GDM1 (cell line): ENCODE data around the gene STX10.
A peak's percentile ranks its signal among the peaks of the same experiment; 100 is the strongest.
"Not testable (repeated sequence)": the region's sequence is repeated elsewhere in the genome, so short reads cannot be mapped to it uniquely, and the experiment has no call there.

Experiments used
- DNase-seq: peaks from one replicate; lab custom pipeline; 2025; lab: John Stamatoyannopoulos, UW

The STX10 gene, protein sequence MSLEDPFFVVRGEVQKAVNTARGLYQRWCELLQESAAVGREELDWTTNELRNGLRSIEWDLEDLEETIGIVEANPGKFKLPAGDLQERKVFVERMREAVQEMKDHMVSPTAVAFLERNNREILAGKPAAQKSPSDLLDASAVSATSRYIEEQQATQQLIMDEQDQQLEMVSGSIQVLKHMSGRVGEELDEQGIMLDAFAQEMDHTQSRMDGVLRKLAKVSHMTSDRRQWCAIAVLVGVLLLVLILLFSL

DNA sequence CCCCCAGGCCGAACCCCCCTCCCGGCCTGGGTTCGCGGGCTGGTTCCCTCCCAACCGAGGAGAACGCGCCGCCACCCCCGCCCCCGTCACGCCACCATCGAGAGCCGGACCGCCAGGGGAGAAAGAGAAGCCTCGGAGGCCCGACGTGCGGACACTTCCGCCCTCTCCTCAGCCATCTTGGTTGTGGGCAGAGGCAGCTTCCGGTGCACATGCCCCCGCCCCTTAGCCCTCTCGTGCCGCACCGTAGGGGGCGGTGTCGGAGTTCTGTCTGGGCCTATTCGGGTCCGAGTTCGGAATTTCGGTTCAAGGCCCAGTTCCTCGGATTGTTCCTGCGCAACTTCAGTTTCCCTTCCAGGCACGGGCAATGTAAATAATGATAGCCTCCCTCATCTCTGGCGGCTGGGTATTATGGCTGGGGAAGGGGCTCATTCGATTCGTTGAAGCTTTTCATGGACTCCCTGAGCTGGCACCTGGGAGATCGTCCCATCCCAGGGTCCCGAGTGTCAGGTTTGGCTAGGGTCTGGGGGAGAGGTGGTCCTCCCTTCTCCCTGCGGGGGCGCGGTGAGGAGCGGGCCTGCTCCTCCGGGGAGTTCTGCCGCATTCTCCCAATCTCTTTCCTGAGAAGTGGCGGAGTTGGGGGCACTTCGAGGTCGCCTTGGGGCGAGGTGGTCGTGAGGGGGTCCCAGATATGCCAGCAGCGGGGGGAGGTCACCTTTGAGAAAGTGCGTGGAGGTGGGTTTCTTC lies at the start of gene STX10, which contains the start of gene IER2:
Gene STX10 (minus strand): TSS at position 189 of the 744 bp plus-strand sequence. CDS start 202 bp downstream, outside the sequence.
Gene IER2 (plus strand): TSS at position 225 of the 744 bp plus-strand sequence. CDS start 2,776 bp downstream, outside the sequence.
- peak; percentile 88 for DNase-seq

DNA sequence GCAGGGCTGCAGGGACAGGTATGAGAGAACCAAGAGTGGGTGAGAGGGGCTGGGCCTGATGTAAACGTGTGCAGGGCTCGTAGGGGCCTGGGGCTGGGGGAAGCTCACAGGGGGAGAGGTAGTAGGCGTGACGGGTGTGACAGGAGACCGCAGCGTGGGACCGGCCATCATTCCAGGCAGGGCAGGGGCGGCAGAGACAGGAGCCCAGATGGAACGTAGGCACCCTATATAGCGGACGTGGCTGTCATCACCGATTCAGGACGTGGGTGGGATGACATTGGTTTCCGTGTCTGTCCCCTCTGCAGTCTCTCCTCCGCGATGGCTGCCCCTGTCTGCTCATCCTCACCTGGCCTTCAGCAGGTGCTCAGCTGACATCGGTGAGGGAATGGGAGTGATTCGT lies 48.5 kb upstream of the STX10 start:
- no peak for DNase-seq

DNA sequence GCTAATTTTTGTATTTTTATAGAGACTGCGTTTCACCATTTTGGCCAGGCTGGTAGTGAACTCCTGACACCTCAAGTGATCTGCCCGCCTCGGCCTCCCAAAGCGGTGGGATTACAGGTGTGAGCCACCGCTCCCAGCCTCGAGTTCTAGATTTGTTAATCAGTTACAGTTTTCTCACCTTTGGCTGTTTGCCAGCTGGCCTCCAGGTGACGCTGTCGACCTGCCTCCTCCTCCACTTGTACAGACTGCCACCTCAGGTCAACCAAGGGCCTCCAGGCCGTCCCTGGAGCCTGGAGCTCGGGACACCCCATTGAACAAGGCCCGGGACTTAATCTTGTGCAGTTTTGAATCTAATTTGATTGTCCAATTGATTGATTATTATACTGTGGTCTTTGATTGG lies 45.5 kb upstream of the STX10 start:
- no peak for DNase-seq

DNA sequence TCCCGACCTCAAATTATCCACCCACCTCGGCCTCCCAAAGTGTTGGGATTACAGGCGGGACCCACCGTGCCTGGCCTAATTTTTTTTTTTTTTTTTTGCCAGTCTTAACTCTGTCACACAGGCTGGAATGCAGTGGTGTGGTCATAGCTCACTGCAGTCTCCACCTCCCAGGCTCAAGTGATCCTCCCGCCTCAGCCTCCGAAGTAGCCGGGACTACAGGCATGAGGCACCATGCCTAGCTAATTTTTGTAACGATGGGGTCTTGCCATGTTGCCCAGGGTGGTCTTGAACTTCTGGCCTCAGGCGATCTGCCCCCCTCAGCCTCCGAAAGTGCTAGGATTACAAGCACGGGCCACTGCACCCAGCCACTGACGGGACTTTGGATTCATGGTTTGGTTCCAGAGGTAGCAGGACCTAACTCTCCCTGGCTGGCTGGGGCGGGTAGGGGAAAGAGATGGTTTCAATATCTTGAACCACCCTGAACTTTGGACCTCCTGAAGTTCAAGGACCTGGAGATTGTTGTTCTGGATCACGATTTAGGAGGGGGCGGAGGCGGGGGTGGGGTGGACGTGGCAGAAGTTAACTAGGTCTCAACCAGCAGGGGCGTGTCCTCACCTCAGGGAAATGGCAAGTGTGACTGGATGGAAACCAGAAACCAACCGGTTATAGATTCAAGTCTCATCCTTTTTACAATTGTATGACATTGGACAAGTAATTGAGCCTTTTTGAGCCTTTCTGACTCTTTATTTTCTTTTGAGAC lies 40.8 kb upstream of the STX10 start:
- no peak for DNase-seq

DNA sequence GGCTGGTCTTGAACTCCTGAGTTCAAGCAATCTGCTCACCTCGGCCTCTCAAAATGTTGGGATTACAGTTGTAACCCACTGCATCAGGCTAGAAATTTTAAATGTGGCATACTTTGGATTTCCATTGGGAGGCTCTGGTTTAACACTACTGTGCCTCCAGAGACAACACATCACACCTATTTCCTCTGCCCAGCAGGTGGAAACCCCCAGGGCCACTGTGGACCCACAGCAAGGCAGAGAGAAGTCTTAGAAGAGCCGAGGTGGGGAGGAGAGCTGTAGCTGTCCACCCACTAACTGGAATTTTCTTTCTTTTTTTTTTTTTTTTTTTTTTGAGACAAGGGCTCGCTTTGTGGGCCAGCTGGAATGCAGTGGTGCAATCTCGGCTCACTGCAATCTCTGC lies 39.4 kb upstream of the STX10 start:
- no peak for DNase-seq

DNA sequence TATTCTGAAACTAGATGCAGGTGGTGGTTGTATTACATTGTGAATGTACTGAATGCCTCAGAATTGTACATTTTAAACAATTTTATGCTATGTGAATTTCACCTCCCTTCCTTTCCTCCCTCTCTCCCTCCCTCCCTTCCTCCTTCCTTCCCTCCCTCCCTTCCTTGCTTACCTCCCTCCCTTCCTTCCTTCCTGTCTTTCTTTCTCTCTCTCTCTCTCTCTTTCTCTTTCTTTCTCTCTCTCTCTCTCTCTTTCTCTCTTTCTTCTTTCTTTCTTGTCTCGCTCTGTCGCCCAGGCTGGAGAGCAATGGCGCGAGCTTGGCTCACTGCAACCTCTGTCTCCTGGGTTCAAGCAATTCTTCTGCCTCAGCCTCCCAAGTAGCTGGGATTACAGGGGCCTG lies 37.2 kb upstream of the STX10 start:
- no peak for DNase-seq

DNA sequence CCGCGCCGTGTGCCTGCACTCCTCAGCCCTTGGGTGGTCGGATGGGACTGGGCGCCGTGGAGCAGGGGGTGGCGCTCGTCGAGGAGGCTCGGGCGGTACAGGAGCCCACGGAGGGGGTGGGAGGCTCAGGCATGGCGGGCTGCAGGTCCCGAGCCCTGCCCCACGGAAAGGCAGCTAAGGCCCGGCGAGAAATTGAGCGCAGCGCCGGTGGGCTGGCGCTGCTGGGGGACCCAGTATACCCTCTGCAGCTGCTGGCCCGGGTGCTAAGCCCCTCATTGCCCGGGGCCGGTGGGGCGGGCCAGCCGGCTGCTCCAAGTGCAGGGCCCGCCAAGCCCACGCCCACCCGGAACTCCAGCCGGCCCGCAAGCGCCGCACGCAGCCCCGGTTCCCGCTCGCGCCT lies 36.5 kb upstream of the STX10 start:
- DNase-seq = not testable (repeated sequence)

DNA sequence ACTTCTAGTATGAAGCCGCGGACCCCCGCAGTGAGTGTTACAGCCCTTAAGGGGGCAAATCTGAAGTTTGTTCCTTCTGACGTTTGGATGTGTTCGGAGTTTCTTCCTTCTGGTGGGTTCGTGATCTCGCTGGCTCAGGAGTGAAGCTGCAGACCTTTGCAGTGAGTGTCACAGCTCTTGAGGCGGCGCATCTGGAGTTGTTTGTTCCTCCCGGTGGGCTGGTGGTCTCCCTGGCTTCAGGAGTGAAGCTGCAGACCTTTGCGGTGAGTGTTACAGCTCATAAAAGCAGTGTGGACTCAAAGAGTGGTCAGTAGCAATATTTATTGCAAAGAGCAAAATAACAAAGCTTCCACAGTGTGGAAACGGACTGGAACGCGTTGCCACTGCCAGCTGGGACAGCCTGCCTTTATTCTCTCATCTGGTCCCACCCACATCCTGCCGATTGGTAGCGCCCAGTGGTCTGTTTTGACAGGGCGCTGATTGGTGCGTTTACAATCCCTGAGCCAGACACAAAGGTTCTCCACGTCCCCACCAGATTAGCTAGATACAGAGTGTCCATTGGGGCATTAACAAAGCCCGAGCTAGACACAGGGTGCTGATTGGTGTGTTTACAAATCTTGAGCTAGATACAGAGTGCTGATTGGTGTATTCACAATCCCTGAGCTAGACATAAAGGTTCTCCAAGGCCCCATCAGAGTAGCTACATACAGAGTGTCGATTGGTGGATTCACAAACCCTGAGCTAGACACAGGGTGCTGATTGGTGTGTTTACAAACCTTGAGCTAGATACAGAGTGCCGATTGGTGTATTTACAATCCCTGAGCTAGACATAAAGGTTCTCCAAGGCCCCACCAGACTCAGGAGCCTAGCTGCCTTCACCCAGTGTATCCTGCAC lies 35.8 kb upstream of the STX10 start:
- not testable (repeated sequence) for DNase-seq

DNA sequence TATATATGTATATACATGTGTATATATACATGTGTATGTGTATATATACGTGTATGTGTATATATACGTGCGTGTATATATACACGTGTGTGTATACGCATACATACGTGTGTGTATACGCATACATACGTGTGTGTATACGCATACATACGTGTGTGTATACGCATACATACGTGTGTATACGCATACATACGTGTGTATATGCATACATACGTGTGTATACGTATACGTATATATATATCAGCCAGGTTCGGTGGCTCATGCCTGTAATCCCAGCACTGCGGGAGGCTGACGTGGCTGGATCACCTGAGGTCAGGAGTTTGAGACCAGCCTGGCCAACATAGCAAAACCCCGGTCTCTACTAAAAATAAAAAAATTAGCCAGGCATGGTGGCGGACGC lies 34.8 kb upstream of the STX10 start:
- not testable (repeated sequence) for DNase-seq

DNA sequence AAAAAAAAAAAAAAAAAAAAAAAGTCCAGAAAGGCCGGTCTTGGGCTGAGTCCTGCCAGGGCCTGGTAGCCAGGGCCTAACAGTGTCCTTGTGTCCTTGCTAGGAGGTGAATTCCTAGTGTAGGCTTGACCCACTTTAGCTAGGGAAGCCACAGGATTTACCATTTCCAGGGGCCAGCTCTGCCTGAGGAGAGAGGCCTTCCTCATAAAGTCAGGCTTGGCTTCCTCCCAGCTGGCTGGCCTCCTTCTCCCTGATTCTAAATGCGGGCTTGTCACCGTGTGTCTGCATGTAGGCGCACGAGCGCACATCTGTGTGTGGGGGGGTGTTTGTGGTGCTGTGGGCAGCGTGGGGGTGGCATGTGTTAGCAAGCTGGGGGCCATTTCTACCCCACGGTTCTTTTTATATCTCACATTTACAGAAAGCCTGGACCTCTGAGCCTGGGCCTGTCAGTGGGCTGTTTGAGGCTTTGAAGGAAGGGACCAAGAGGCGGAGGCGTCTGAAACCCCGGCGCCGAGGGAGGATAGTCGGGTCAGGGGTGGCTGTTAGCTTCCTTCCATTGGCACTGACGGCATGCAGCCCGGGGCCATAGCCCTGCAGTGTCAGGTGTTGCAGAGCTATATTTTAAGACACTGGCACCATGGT lies 31.7 kb upstream of the STX10 start:
- peak; percentile 83 for DNase-seq

DNA sequence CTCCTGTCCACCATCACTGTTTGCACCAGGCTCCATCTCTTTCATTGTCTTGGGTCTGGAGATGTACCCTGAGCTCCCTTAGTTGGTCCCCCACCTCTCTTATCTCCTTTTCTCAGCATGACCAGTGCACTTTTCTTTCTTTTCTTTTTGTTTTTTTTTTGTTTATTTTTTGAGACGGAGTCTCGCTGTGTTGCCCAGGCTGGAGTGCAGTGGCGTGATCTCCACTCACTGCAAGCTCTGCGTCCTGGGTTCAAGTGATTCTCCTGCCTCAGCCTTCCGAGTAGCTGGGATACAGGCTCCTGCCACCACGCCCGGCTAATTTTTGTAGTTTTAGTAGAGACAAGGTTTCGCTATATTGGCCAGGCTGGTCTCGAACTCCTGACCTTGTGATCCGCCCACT lies 28.1 kb upstream of the STX10 start:
- DNase-seq = not testable (repeated sequence)

DNA sequence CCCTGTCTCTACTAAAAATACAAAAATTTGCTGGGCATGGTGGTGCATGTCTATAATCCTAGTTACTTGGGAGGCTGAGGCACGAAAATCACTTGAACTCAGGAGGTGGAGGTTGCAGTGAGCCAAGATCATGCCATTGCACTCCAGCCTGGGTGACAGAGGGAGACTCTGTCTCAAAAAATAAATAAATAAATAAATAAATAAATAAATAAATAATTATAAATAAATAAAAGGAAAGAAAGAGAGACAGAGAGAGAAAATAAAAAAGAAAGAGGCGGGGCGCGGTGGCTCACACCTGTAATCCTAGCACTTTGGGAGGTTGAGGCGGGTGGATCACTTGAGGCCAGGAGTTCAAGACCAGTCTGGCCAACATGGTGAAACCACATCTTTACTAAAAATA lies 27.4 kb upstream of the STX10 start:
- DNase-seq = not testable (repeated sequence)

DNA sequence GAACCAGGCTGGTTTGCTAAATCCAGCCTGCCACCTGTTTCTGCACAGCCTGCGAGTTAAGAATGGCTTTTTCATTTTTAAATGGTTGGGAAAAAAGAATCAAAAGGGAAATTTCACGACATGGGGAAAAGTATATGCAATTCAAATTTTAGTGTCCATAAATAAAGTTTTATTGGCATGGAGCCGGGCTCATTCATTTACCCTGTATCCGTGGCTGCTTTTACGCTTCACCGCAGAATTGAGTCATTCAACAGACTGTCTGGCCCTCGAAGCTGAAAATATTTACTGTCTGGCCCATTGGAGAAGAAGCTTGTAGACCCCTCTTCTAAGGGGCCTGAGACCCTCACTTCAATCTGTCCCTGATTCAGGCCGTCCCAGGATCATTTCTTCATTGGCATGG lies 26.2 kb upstream of the STX10 start:
- no peak for DNase-seq

DNA sequence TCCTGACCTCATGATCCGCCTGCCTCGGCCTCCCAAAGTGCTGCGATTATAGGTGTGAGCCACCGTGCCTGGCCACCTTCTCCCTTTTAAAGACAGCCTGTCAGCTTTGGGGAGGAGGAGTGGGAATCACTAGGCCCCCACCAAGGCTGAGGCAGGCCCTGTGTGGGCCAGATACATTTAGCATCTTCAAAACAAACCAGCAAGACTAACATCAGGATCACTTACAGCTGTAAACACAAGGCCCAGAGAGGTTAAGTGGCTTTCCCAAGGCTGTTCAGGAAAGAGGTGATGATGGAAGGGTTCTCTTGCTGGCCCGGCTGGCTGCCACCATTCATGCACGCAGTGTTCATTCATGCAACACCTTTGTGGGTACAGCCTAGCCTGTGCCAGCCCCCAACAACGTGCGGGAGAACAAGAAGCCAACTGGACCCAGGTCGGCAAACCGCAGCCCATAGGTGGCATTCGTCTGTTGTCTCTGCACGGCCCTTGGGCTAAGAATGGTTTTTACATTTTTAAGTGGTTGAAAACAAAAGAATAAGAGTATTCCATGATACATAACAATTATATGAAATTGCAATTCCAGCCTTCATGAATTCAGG lies 23.1 kb upstream of the STX10 start:
- no peak for DNase-seq

DNA sequence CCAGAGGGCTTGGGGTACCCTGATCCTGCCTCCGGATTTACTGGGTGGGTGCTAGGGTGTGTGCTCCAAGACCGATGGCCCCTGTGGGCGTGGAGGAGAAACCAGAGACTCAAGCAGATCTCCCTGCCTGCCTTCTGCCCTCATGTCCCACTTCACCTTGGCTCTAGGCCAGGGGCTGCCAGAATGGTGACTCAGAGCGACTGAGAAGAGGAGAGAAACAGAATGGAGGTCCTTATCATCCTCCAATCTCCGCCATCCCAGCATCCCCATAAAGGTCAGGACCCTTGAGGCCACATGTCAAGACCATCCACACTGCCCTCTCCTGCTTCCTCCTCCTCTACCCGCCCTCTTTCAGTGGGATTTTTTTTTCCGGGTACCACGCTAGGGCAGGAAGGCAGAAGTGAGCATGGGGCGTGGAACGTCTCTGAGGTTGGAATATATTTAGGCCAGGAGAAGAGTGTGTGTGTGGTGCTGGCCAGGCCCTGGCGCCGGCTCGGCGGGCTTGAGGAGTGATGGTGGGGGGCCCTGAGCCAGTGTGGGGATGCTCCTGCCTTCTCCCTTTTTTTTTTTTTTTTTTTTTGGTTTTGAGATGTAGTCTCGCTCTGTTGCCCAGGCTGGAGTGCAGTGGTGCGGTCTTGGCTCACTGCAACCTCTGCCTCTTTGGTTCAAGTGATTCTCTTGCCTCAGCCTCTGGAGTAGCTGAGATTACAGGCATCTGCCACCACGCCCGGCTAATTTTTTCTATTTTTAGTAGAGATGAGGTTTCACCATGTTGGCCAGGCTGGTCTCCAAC lies 22.4 kb upstream of the STX10 start:
- DNase-seq = peak; percentile 54

DNA sequence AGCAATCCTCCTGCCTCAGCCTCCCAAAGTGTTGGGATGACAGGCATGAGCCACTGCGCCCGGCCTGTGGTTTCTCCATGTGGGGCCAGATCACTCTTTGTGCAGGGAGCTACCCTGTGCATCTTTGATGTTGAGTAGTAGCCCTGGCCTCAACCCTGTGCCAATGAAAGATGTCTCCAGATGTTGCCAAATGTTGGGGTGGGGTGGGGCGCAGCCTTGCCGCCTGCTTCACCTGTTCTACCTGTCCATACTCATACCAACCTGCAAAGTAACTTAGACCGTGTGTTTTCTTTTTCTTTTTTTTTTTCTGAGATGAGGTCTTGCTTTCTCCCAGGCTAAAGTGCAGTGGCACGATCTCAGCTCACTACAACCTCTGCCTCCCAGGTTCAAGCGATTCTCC lies 21.0 kb upstream of the STX10 start:
- no peak for DNase-seq

DNA sequence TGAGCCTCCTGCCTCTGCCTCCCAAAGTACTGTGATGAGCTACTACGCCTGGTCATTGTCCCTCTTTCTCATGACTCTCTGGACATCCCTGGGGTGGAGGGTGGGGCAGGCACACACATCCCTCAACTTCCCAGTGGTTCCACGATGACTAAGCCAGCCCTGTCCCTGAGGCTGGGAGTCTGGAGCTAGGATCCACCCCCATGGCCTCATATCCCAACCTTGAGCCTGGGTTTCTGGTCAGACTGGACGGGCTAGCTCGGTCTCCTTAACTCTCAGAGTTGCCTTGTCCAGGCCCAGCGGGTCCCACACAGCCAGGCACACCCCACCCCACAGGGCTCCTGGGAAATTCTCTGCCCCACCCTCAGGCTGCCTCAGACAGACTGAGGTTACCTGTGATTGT lies 19.6 kb upstream of the STX10 start:
- DNase-seq = no peak

DNA sequence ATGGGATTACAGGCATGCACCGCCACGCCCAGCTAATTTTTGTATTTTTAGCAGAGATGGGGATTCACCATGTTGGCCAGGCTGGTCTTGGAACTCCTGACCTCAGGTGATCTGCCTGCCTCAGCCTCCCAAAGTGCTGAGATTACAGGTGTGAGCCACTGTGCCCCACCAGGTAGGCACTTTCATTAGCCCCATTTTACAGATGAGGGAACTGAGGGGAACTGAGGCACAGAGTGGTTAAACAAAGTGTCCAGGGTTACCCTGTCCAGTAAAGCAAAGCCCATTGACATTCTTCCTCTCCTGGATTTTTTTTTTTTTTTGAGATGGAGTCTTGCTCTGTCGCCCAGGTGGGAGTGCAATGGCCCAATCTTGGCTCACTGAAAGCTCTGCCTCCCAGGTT lies 16.0 kb upstream of the STX10 start:
- not testable (repeated sequence) for DNase-seq

DNA sequence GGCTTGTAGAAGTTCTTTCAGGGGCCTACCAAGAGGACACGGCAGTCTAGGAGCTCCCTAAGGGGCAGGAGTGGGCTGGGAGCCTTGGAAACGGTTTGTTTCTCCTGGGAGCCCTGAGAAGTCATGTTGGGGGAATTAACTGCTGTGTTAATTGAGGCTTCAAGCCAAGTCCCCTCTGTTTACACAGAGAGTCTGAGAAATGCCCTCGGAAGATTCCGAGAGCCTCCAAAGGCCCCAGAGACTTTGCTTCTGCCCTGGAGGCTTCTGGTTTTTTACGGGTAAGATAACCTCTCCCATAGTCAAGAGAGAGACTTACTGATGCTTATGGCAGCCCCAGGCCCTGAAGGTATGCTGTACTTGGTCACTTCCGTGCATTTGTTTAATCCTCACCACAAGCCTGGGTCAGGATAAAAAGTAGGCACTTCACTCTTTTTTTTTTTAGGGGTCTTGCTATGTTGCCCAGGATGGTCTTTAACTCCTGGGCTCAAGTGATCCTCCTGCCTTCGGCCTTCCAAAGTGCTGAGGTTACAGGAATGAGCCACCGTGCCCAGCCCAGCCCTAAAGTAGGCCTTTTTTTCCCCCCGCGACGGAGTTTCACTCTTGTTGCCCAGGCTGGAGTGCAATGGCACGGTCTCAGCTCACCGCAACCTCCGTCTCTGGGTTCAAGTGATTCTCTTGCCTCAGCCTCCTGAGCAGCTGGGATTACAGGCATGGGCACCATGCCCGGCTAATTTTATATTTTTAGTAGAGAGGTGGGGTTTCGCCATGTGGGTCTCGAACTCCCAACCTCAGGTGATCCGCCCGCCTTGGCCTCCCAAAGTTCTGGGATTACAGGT lies 15.2 kb upstream of the STX10 start:
- DNase-seq = no peak
